Retina (tissue), 1 donor: ENCODE measurements around the gene PRPF39.
"Not testable (repeated sequence)": the region's sequence is repeated elsewhere in the genome, so short reads cannot be mapped to it uniquely, and the experiment has no call there.

ENCODE experiments used
- DNase-seq: peaks from one replicate; pipeline ENCODE4 v3.0.0-alpha.2; 2016

Gene PRPF39

DNA sequence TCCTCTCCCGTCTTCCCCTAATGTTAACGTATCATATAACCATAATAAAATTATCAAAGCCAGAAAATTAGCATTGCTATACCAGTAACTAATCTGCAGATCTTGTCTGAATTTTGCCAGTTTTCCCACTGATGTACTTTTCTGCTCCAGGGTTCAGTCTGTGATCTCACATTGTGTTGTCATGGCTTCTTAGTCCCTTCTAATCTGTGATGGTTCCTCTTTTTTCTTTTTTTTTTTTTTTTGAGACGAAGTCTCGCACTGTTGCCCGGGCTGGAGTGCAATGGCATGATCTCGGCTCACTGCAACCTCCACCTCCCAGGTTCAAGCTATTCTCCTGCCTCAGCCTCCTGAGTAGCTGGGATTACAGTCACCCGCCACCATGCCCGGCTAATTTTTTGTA lies 58.2 kb downstream of the PRPF39 start:
- DNase-seq = not testable (repeated sequence)

DNA sequence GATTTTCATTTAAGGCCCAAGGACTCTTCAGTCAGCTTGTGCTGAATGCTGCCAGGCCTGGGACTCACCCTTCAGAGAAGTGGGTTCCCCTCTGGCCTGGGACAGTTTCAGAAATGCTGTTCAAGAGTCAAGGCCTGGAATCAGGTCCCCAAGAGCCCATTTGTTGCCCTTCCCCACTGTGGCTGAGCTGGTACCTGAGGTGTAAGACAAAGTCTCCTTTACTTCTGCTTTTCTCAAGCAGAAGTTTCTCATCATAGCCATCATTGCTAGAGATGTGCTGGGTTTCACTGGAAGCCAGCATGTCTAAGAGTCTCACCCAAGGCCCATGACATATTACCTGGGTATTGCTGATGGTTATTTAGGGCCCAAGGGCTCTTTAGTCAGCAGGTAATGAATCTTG lies 60.7 kb downstream of the PRPF39 start:
- no peak for DNase-seq

DNA sequence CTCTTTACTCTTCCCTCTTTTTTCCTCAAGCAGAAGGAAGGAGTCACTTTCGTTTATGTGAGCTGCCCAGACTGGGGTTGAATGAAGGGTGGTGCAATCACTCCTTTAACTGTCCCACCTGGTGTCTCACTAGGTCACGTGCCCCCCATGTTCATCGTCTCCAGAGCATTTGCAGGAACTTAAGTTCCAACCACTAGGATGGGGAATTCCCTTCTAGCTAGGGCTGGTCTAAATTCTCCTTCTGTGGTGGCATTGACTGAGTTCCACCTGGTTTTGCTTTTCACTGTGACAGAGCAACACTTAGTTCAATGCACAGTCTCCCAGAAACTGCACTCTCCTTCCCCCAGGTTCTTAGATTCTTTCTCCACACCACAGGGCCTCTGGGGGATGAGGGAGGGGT lies 61.3 kb downstream of the PRPF39 start:
- no peak for DNase-seq

DNA sequence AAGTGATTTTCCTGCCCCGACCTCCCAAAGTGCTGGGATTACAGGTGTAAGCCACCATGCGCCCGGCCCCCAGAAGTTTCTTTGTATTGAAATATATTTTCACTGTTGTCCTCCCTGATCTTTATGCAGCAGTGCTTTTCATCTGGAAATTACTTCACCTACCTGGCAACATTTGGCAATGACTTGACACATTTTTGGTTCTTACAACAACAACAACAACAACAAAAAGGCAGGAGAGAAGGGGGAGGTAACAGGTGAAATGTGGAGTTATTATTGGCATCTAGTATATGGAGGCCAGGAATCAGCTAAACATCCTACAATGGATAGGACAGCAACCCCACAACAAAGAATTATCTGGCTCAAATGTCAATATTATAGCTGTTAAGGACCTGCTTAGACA lies 65.7 kb downstream of the PRPF39 start:
- no peak for DNase-seq

DNA sequence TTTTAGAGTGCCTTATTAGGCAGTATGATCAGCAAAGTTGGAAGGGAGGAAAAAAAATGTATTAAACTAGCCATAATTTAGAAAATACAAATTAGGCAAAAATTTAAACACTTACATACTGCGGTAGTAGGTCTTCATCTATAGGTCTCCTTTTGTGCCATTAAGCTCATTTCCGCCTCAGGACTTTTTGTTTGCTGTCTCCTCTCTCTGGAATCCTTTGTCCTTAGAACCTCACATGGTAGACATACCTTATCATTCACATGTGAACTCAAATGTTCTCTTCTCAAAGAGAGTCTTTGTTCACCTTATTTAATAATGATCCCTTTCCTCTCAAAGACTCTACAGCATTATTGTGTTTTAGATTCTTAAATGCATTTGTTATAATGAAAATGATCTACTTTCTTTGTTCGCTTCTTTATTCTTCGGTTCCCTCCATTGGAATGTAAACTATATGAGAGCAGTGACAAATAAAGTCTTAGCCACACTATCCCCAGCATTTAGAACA lies 66.5 kb downstream of the PRPF39 start:
- no peak for DNase-seq

DNA sequence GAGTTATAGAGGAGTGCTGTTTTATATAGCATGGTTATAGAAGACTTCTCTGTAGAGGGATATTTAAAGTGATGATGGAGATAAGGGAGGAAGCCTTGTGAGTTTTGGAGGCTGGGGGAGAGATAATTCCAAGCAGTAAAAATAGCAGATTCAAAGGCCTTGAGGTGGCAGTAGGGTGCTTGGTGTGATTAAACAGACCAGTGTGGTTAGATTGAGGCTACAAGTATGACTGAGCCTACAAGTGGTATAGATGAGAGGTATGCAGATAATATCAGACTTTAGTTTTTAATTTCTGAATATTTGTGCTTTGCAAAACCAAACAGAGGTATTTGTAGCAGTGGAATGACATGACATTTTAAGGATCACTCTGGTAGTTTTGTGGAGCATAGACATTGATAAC lies 72.2 kb downstream of the PRPF39 start:
- no peak for DNase-seq
